ENCODE data around the gene CCDC178. TPM values are rescaled to one million over a fixed set of nuclear protein-coding genes. Genes with fewer than 3 reads are reported as not detected.

Gene CCDC178
- total RNA-seq, 2 donors from 2014 or later: 0.22 to 0.29 TPM

DNA sequence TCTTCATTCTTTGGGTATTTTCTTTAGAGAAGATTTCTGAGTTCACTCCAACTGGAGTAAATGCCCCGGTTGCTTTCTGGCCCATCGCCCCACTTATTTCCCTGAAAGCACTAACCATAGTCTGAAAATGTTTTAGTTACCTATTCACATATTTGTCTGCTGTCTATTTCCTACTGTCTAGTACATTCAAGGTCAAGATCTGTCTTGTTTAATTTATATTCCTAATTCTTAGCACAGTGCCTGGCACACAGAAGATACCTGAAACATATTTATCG is 533.3 kb downstream of the CCDC178 start:
- Mint-ChIP-seq H3K36me3 (ENCODE audit: low read depth) (no peaks in the 10 kb centered on the region), H3K4me3 (no peak overlapping the region), H3K27ac (no peak overlapping the region), H3K9me3 (no peaks in the 10 kb centered on the region), H3K4me1 (peaks cover 15% of the 10 kb centered on the region), H3K27me3 (ENCODE audit: insufficient read depth) (no peaks in the 10 kb centered on the region)
- 94% methylated on average over 3 of the region's 3 CpGs; no CpG with 5 or more reads in 1 of the 2 experiments for WGBS, 2 experiments (ENCODE audit: insufficient coverage in 1 of 2, insufficient read length in 1 of 2)
- Histone ChIP-seq H3K4me1 (ENCODE audit: control insufficient read depth, insufficient read depth, low read length) (no peaks in the 10 kb centered on the region), H3K9me3 (ENCODE audit: control insufficient read depth, low read length) (no peaks in the 10 kb centered on the region), H3K36me3 (ENCODE audit: control insufficient read depth, insufficient read depth, low read length) (no peaks in the 10 kb centered on the region), H3K27me3 (ENCODE audit: control insufficient read depth, insufficient read depth, low read length, poor library complexity, severe bottlenecking) (no peaks in the 10 kb centered on the region), H3K9ac (ENCODE audit: extremely low read depth, low read length, poor library complexity, severe bottlenecking) (no peak overlapping the region), H3K27ac (ENCODE audit: low read depth, low read length) (no peak overlapping the region), H3K4me3 (ENCODE audit: low read length) (no peak overlapping the region)
- DNase-seq: no peak
- TF ChIP-seq CTCF (conservative IDR thresholded peaks at IDR 0.05): no peak

GRCh38 chr18:32906506-32907310 is 533.8 kb downstream of the CCDC178 start:
- Mint-ChIP-seq H3K36me3 (ENCODE audit: low read depth) (no peaks in the 10 kb centered on the region), H3K27me3 (ENCODE audit: insufficient read depth) (no peaks in the 10 kb centered on the region), H3K27ac (no peak overlapping the region), H3K9me3 (no peaks in the 10 kb centered on the region), H3K4me3 (no peak overlapping the region), H3K4me1 (peaks cover 13% of the 10 kb centered on the region)
- no peak for TF ChIP-seq CTCF (conservative IDR thresholded peaks at IDR 0.05)
- H3K36me3 ChIP-seq (ENCODE audit: control insufficient read depth, insufficient read depth, low read length): no peaks in the 10 kb centered on the region
- no peak overlapping the region for H3K9ac ChIP-seq (ENCODE audit: extremely low read depth, low read length, poor library complexity, severe bottlenecking)
- H3K9me3 ChIP-seq (ENCODE audit: control insufficient read depth, low read length): no peaks in the 10 kb centered on the region
- H3K27ac ChIP-seq (ENCODE audit: low read depth, low read length): no peak overlapping the region
- H3K4me1 ChIP-seq (ENCODE audit: control insufficient read depth, insufficient read depth, low read length): no peaks in the 10 kb centered on the region
- H3K4me3 ChIP-seq (ENCODE audit: low read length): no peak overlapping the region
- 88 to 96% methylated on average over 8 to 10 of the region's 10 CpGs for WGBS, 2 experiments (ENCODE audit: insufficient coverage in 1 of 2, insufficient read length in 1 of 2)
- no peak for DNase-seq
- no peaks in the 10 kb centered on the region for H3K27me3 ChIP-seq (ENCODE audit: control insufficient read depth, insufficient read depth, low read length, poor library complexity, severe bottlenecking)

- H3K27me3 Mint-ChIP-seq (ENCODE audit: insufficient read depth): no peaks in the 10 kb centered on the region
- TF ChIP-seq CTCF (conservative IDR thresholded peaks at IDR 0.05): no peak
- Histone ChIP-seq H3K36me3 (ENCODE audit: control insufficient read depth, insufficient read depth, low read length) (no peaks in the 10 kb centered on the region), H3K27ac (ENCODE audit: low read depth, low read length) (no peak overlapping the region), H3K4me3 (ENCODE audit: low read length) (no peak overlapping the region), H3K27me3 (ENCODE audit: control insufficient read depth, insufficient read depth, low read length, poor library complexity, severe bottlenecking) (no peaks in the 10 kb centered on the region), H3K4me1 (ENCODE audit: control insufficient read depth, insufficient read depth, low read length) (no peaks in the 10 kb centered on the region), H3K9me3 (ENCODE audit: control insufficient read depth, low read length) (no peaks in the 10 kb centered on the region), H3K9ac (ENCODE audit: extremely low read depth, low read length, poor library complexity, severe bottlenecking) (no peak overlapping the region)
- 94 to 96% methylated on average over 4 to 5 of the region's 5 CpGs for WGBS, 2 experiments (ENCODE audit: insufficient coverage in 1 of 2, insufficient read length in 1 of 2)
- no peaks in the 10 kb centered on the region for H3K9me3 Mint-ChIP-seq
- no peak for DNase-seq
- no peak overlapping the region for H3K4me3 Mint-ChIP-seq
- H3K36me3 Mint-ChIP-seq (ENCODE audit: low read depth): no peaks in the 10 kb centered on the region
- H3K4me1 Mint-ChIP-seq: peaks cover 6% of the 10 kb centered on the region
- no peak overlapping the region for H3K27ac Mint-ChIP-seq
These were observed 534.9 kb downstream of the CCDC178 start for GRCh38 chr18:32905651-32906050.

Measured in endodermal cell (in vitro differentiated cells).